Dermis microvascular lymphatic vessel endothelial cell (primary cell): ENCODE measurements around the gene KISS1R. TPM values are rescaled to one million over a fixed set of nuclear protein-coding genes. Genes with fewer than 3 reads are reported as not detected.

ENCODE experiments used
- DNase-seq, 2 donors: peaks; one replicate each; pipeline versions ENCODE4 v3.0.0 to v3.0.0-alpha.2; 2010; ENCODE audit warnings: low read depth in 2 of 2
- total RNA-seq: library from RNA; depleted of rRNA; stranded (reverse); fragments of >200 nt; gene quantifications from 2 replicates; pipeline ENCODE4 v1.2.1, GENCODE V29; 2014

The KISS1R gene
- total RNA-seq, 1 donor from 2014 or later, result not detected

DNA sequence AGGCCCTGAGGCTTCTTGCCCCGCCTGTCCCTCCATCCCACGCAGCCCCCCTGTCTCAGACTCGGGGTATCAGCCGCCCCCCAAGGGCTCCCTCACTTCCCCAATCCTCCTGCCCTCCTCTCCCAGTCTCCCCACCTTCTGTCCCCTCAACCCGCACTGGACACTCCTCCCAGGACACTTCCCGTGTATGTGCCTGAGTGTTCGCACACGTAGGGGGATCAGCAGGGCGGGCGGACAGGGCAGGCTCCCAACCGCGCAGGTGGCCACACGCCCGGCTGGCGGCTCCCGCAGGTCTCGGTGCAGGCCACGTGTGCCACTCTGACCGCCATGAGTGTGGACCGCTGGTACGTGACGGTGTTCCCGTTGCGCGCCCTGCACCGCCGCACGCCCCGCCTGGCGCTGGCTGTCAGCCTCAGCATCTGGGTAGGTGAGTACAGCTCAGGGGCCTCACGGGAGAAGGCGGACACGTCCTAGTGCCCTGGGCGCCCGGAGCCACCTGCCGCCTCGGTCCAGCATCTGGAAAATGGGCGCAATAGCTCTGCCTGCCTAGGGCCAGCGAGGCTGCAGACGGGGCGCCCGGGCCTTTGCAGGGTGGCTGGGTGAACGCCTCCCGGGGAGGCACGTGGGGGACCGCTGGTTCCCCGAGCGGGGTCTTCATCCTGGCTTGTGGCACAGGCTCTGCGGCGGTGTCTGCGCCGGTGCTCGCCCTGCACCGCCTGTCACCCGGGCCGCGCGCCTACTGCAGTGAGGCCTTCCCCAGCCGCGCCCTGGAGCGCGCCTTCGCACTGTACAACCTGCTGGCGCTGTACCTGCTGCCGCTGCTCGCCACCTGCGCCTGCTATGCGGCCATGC, 2.3 kb downstream of the KISS1R start:
- no peak for DNase-seq

DNA sequence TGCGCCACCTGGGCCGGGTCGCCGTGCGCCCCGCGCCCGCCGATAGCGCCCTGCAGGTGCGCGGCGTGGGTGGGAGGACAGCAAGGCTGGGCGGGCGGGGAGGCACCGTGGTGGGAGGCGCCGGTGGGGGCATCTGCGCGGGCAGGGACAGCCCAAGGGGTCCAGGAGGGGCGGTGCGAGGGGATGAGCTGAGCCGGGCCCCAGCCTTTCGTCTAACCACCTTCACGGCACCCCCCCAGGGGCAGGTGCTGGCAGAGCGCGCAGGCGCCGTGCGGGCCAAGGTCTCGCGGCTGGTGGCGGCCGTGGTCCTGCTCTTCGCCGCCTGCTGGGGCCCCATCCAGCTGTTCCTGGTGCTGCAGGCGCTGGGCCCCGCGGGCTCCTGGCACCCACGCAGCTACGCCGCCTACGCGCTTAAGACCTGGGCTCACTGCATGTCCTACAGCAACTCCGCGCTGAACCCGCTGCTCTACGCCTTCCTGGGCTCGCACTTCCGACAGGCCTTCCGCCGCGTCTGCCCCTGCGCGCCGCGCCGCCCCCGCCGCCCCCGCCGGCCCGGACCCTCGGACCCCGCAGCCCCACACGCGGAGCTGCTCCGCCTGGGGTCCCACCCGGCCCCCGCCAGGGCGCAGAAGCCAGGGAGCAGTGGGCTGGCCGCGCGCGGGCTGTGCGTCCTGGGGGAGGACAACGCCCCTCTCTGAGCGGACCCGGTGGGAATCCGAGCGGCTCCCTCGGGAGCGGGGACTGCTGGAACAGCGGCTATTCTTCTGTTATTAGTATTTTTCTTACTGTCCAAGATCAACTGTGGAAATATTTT, 3.1 kb downstream of the KISS1R start:
- DNase-seq, result no peak

DNA sequence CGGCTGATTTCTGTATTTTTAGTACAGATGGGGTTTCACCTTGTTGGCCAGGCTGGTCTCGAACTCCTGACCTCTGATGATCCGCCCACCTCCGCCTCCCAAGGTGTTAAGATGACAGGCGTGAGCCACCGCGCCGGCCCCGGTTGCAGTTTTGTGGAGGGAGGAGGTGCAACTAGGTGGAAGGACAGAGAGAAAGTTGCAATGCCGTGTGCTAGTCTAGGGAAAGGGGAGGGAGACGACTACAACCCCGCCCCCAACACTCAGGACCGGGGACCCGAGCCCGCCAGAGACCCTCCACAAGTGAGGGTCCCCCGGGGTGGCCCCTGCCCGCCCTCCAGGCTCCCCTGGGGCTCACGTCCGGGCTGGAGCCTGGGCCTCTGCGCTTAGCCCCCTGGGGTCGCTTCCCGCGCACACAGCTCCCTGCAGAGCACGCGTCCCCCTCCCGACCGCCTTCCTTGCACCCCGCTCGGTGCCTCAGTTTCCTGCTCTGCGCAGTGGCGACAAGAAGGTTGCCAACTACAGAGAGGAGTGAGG, 7.5 kb downstream of the KISS1R start:
- DNase-seq, result no peak

DNA sequence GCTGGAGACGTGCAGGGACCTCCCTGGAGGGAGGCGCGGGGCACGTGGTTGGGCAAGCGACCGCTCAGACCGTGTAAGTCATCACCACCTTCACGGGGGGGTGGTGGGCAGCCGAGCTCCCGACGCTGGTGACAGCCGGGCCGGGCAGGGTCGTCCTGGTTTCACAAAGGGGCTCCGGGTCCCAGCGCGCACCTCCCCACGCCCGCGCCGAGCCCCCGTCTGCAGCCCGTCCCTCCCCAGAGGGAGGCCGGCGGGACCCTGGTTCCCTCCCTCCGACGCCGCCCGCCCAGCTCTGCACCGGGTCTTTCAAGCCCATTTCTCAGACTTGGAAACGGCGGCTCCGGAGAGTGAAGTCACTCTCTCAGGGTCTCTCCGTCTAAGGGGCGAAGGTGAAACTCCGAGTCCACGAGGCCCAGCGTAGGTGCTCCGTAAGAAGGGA, 8.0 kb downstream of the KISS1R start:
- DNase-seq, result peak in 1 of 2 donors; percentile 74

DNA sequence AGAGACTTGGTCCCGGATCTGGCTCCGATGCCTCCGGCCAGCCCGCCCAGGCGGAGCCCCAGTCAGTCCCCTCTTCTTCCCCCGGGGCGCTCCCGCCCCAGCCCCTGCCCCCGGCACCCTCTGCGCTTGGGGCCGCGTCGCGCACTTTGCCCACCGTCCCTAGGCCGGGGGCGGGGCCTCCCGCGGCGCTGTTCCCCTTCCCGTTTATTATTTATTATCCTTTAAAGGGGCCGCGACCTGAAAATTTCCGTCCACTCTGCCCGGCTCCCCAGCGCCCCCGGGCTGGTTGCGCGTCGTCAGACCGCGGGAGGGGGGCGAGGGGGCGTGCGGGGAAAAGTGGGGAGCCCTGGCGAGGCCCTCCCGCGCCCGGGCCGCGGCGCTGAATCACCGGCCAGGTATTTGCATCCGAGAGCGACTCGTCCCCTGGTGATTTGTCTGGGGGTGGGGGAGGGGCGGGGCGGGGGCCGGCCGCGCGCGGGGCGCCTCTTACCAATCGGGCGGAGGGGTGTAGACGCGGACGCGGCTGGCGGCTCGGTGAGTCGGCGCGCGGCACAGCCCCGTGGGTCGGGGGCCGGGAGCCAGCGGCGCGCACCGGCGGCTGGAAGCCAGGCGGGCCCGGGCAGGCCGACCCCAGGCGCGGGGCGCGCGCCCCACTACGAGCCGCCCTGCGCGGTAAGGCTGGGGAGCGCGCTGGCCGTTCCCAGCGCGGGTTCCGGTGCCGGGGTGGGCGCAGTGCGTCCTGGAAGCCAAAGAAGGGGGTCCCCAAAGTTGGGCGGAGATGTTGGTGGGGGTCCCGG, 8.6 kb downstream of the KISS1R start, which contains the start of gene ARID3A:
ARID3A (plus strand) TSS at position 510 of the 797 bp plus-strand sequence. CDS start 3,494 bp downstream, outside the sequence.
- peak; percentile 27 to 81 for DNase-seq

DNA sequence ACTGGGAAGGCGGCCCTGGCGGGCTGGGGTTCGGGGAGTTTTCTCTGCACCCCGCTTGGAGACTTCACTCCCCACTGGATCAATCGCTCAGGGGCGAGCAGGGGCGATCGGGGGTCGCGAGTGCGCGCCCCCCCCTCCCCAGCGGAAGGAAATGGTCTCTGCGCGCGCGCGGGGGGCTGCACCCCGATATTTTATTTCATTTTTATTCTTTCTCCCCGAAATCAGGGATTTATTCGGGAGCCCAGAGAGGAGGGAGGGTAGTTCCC, 9.1 kb downstream of the KISS1R start:
- no peak for DNase-seq

DNA sequence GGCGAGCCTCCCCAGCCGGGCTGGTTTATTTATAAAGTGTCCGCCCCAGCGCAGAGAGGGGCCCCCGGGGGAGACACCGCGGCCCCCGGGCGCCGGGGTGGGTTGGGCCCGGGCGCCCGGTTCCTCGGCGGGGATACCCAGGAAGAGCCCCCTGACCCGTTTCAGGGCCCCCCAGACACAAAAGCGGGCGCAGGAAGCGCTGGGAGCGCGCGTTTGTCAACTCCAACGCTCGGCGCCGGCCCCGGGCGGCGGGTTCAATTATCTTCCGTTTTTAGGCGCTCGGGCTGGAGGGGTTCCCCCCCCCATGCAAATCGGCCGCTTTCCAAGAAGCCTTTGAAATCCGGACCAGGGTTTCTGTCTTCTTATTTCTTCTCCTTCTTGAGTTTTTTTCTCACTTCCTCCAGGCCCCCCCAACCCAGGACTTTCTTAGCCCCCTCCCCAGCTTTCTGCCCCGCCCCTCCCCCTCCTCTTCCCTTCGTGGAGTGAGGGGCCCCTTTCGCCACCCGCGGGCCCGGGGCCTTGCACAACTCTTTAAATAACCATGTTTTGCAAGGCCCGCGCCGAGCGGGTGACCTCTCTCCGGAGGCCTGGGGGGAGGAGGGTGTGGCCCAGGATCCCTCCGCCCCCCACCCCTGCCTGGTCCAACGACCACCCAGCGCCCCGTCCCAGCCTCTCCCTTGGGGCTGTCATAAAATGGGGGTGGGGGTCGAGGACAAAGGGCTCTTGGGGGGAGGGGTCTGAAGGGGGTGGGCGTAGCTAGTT, 9.6 kb downstream of the KISS1R start:
- no peak for DNase-seq

DNA sequence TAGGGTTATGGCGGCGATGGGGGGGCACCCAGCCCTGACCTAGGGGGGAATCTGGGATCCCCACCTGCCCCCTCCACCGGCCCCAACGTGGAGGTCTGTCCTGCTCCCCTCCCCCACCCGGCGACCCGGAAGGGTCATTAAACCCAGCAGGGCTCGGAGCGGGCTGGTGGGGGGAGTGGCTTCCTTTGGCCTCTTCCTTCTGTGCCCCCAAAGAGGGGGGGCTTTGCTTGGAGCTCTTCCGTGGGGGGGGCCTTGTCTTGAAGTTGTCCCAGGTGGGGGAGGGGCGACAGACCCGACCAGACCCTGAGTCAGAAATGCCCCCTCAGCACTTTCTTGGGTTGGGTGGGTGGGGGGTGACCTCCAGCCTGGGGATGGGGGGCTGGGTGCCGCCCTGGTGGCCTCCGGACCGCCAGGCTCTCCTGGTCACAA, 10.2 kb downstream of the KISS1R start:
- DNase-seq, result no peak

DNA sequence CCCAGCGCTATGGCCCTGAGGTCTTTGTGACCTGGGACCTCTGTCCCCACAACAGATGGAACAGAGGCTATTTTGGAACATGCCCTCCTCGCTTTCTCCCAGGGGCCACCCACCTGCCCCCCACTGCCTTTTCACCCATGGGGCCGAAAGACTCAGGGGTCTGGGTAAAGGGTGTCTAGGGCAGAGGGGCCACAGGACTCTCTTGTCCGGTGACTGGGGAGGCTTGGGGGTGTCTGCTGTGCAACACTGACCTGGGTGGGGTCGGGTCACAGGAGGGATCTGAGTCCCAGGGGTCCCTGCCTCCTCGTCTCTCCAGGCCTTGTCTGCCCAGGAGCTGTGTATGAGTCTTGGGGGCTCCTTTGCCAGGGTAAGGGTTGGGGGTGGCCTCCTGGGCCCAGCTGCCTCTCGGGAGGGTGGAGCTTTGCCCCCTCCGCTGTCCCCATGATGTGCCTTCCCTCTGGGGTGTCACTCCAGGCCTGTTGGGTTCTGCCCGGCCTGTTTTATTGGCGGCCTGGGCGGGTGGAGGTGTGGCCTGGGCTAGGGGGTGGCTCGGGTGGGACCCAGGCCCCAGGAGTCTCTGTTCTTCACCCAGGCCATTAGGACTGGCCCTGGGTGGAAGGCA, 10.8 kb downstream of the KISS1R start:
- no peak for DNase-seq

DNA sequence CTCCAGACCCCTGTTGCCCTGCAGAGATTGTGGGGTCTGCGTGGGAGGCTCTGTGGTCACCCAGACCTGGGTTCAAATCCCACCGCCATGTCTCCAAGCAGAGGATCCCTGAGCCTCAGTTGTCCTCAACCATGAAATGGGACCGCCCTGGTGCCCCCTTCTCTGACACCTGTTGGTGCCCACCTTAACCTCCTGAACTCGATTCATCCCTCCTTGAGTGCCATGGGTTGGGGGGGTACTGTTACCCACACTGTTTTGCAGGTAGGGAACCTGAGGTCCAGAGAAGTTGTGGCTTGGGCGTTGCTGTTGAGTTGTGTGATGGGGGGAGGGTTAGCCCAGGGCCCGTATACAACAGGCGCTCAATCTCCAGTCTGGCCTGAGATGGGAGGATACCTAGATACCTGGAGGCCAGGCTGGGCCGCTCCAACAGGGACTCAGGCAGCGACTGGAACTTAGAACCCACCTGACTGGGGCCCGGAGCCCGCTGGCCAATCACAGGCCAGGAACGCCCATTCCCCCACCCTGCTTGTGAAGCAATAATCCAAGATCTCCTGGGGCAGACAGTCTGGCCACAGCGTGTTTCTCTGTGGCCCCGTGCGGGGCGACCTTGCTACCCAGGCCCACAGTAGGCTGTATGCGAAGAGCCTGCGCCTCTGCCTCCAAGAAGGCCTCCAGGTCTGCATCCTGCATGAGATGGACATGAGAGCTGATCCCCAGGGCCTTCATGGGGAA, 11.5 kb downstream of the KISS1R start:
- DNase-seq, result no peak

DNA sequence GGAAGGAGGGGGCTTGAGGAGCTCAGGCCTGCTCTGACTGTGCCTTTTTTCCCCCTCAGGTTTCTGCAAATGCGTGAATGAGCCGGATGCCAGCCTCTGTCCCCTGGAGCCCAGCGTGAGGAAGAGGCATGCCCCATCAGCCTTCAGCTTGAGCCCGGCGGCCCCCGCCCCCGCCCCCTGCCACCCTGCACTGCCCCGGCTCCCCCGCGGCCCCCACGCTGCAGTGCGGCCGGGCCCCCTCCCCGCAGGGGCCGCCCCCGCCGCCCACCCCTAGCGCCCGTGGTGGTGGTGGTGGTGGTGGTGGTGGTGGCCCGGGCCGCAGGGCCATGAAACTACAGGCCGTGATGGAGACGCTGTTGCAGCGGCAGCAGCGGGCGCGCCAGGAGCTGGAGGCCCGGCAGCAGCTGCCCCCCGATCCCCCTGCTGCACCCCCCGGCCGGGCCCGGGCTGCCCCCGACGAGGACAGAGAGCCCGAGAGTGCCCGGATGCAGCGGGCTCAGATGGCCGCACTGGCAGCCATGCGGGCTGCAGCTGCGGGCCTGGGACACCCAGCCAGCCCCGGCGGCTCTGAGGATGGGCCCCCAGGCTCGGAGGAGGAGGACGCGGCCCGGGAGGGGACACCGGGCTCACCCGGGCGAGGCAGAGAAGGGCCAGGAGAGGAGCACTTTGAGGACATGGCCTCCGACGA, 12.2 kb downstream of the KISS1R start:
- DNase-seq, result no peak

DNA sequence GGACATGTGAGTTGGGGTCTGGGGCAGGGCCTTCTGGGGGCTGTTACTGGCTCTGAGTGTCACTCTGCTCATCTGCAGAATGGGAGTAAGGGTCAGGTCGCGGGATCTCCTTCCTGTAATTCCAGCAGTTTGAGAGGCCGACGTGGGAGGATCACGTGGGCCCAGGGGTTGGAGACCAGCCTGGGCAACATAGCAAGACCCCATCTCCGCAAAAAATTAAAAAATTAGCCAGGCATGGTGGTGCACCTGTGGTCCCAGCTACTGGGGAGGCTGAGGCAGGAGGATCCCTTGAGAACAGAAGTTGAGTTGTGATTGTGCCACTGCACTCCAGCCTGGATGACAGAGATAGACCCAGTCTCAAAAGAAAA, 12.7 kb downstream of the KISS1R start:
- no peak for DNase-seq

DNA sequence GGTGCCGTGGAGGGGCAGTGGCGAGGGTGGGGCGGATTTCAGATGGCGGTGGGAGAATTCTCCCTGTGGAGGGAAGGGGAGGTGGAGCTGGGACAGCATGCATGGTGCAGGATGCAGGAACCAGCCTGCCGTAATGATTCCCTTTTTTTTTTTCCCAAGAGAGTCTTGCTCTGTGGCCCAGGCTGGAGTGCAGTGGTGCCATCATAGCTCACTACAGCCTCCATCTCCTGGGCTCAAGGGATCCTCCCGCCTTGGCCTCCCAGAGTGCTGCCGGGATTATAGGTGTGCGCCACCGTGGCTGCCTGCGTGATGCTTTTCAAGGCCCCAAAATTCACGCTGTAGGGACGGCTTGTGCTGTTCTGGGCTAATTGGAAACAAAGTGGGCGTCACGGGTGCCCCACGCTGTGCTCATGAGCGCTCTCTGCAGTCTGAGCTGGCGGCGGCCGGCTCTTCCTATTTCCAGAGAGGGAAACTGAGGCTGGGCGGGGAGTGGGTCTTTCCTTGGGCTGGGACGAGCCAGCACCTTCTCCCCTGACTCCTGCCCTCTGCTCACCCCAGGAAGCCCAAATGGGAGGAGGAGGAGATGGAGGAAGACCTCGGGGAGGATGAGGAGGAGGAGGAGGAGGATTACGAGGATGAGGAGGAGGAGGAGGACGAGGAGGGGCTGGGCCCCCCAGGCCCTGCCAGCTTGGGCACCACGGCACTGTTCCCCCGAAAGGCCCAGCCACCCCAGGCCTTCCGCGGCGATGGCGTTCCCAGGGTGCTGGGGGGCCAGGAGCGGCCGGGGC, 14.9 kb downstream of the KISS1R start:
- no peak for DNase-seq

DNA sequence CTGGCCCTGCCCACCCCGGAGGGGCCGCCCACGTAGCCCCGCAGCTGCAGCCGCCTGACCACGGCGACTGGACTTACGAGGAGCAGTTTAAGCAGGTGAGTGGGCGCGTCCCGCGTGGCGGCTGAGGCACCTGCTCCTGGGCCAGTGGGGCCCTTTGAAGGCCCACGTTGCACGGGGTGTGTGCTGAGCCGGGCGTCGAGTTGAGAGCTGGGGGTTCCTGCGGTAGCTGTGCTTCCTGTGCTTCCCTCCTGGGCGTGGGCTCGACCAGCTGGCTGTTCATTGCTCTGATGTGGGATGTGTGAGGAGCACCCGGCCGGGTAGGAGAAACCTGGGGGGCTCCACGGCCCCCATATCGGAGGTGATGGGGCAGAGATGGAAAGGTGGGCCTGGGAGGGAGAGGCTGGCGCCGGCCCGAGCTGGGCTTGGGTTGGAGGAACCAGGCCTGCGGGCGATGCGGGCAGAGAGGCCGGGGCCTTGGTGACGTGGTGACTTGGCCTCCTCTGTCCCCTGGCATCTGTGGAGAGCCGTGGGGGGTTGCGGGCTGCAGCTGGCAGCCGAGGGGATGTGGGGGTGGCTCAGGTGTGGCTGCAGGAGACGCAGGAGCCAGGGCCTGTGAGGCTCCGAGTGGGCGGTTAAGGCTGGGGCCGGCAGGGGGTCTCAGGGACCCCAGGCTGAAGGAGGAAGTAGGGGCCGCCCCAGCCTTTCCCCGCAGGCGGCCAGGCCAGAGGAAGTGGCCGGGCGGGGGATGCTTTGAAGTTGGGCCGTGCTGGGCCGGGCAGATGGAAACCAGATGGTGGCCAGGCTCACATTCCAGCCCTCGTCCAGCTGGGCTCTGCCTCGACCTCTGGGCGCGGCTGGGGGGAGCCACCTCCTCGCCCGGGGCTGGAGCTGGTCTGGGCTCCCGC, 15.8 kb downstream of the KISS1R start:
- DNase-seq, result peak in 1 of 2 donors; percentile 34

DNA sequence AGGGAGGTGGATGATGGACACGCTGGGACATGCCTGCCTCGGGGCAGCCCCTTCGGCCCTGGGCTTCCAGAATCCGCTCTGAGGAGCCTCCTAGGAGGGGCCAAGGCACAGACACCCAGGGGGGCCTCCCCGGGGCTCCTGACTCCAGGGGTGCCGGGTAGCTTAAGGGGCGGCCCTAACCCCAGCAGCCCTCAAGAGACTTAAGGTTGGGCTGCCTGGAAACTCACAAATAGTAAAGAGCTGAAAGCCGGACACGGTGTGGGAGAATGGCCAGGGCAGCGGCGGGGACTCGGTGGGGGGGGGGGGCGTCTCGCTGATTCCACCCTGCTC, 16.4 kb downstream of the KISS1R start:
- no peak for DNase-seq

DNA sequence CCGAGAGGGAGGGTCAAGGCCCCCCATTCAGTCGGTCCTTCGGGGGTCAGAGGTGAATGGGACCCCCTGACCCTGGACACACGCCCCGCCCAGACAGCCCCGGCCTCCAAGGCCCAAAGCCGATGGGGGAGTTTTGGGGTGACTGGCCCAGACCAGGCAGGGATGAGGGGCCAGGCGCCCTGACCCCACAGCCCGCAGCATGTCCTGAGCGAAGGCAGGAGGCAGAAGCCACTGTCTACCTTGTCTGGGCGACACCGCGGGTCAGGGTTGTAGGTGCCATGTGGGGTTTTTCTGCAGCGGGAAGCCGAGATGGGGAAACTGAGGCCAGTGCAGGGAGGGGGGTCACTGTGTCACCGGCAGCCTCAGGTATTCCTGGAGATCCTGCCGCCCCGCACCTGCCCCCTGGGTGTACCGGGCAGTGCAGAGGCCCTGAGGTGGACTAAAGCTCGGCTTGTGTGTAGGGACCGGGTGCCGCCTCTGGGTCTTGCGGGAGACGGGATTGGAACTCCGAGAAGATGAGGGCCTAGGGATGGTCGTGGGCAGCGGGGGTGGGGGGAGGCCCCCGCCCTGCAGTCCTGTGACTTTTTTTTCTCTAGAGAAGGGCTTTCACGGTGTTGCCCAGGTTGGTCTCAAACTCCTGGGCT, 17.2 kb downstream of the KISS1R start:
- no peak for DNase-seq
